Natural killer cell (primary cell): ENCODE measurements around the gene ITGAL. TPM values are rescaled to one million over a fixed set of nuclear protein-coding genes. Genes with fewer than 3 reads are reported as not detected.

Experiments
- ATAC-seq, 3 donors: fragments of 150-1000 bp in 2 of 3; fragments of 200-7000 bp in 1 of 3; cut with Tn5 transposase; 1 replicate in 1 of 3; 2 replicates in 2 of 3; pipeline ENCODE4 v1.10.0; 2021; ENCODE audit warnings: mild to moderate bottlenecking in 2 of 3, moderate library complexity in 2 of 3
- DNase-seq, 2 donors: peaks; one replicate each; pipeline versions ENCODE4 v3.0.0 to v3.0.0-alpha.2; 2013 to 2021; ENCODE audit warnings: mixed read lengths in 1 of 2
- H3K27ac ChIP-seq: one replicate; pipeline ENCODE4 v1.5.1; 2013; ENCODE audit warnings: mild to moderate bottlenecking, low read length
- H3K27me3 ChIP-seq: one replicate; pipeline ENCODE4 v1.6.1; 2013; ENCODE audit warnings: low read length; ENCODE audit not compliant: control insufficient read depth, insufficient read depth
- H3K36me3 ChIP-seq: one replicate; pipeline ENCODE4 v1.6.1; 2013; ENCODE audit warnings: low read length; ENCODE audit not compliant: control insufficient read depth, insufficient read depth
- H3K4me1 ChIP-seq: one replicate; pipeline ENCODE4 v1.6.1; 2013; ENCODE audit warnings: low read length; ENCODE audit not compliant: control insufficient read depth, insufficient read depth
- H3K4me3 ChIP-seq: one replicate; pipeline ENCODE4 v1.5.1; 2013; ENCODE audit warnings: low read length
- H3K9me3 ChIP-seq: one replicate; pipeline ENCODE4 v1.6.1; 2013; ENCODE audit warnings: low read length; ENCODE audit not compliant: control insufficient read depth, insufficient read depth
- H3K27ac Mint-ChIP-seq, 2 donors: one replicate each; pipeline ENCODE4 v1.8.0; 2022; ENCODE audit warnings: mild to moderate bottlenecking in 2 of 2, mixed read lengths in 2 of 2, moderate library complexity in 1 of 2
- H3K27me3 Mint-ChIP-seq, 2 donors: one replicate each; pipeline ENCODE4 v1.8.0; 2022; ENCODE audit warnings: low read depth in 2 of 2, mixed read lengths in 2 of 2
- H3K36me3 Mint-ChIP-seq: one replicate; pipeline ENCODE4 v1.8.0; 2022; ENCODE audit warnings: mixed read lengths
- H3K4me1 Mint-ChIP-seq, 2 donors: one replicate each; pipeline ENCODE4 v1.8.0; 2022; ENCODE audit warnings: mixed read lengths in 2 of 2
- H3K4me3 Mint-ChIP-seq: one replicate; pipeline ENCODE4 v1.8.0; 2022; ENCODE audit warnings: mild to moderate bottlenecking, moderate library complexity, mixed read lengths
- H3K9me3 Mint-ChIP-seq, 2 donors: one replicate each; pipeline ENCODE4 v1.8.0; 2022; ENCODE audit warnings: mixed read lengths in 2 of 2
- WGBS: methylation state at CpG from one replicate; pipeline ENCODE4 v1.1.7; 2013; ENCODE audit warnings: missing lambda C conversion rate; ENCODE audit not compliant: insufficient coverage; 5-methylcytosine and 5-hydroxymethylcytosine counted together
- intact Hi-C: fragments of 100-400 bp; cut with micrococcal nuclease; formaldehyde crosslinking; loops from one replicate; pipeline ENCODE4 v1.14.2; 2022
- total RNA-seq, 4 donors: library from RNA; stranded (reverse); fragments of 120-200 nt in 1 of 4; gene quantifications; one replicate each; pipeline versions ENCODE4 v1.2.3 to v1.2.4, GENCODE V29; 2013 to 2022
- TF ChIP-seq, protein P1 (sequence below): fragments of 200-600 bp; IDR thresholded peaks from one replicate; pipeline ENCODE4 v1.8.0; 2022; ENCODE audit warnings: antibody characterized with exemption

The ITGAL gene
- total RNA-seq, 3 donors from 2014 or later (not counting 1 experiment from before 2014, with no cell fraction given) = 1,131 to 1,260 (median 1,176) TPM

DNA sequence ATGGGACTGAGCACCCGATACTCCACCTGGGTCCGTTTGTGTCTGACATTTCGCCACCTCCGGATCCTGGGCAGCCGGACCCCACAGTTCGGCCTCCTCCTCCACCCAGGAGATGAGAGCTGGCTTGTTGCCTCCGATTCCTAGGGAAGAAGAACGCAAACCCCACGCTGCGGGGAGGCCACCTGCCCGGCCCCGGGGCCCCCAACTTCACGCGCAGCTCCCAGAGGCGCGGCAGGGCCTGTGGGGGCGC lies 85.1 kb downstream of the ITGAL start:
- Histone ChIP-seq H3K36me3 (peaks cover 25% of the 10 kb centered on the region), H3K4me1 (peaks cover 62% of the 10 kb centered on the region), H3K27me3 (no peaks in the 10 kb centered on the region), H3K4me3 (peak overlapping the region; percentile 77), H3K9me3 (no peaks in the 10 kb centered on the region), H3K27ac (peak overlapping the region; percentile 90)
- intact Hi-C loops = no loop called here
- TF ChIP-seq, protein P1, sequence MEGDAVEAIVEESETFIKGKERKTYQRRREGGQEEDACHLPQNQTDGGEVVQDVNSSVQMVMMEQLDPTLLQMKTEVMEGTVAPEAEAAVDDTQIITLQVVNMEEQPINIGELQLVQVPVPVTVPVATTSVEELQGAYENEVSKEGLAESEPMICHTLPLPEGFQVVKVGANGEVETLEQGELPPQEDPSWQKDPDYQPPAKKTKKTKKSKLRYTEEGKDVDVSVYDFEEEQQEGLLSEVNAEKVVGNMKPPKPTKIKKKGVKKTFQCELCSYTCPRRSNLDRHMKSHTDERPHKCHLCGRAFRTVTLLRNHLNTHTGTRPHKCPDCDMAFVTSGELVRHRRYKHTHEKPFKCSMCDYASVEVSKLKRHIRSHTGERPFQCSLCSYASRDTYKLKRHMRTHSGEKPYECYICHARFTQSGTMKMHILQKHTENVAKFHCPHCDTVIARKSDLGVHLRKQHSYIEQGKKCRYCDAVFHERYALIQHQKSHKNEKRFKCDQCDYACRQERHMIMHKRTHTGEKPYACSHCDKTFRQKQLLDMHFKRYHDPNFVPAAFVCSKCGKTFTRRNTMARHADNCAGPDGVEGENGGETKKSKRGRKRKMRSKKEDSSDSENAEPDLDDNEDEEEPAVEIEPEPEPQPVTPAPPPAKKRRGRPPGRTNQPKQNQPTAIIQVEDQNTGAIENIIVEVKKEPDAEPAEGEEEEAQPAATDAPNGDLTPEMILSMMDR = no peak
- peak overlapping the region; percentile 89 for H3K4me3 Mint-ChIP-seq
- H3K9me3 Mint-ChIP-seq = no peaks in the 10 kb centered on the region
- under 1% methylated on average over 17 of the region's 17 CpGs for WGBS
- peak overlapping the region; percentile 89 to 94 for H3K27ac Mint-ChIP-seq
- ATAC-seq (no peak), DNase-seq (no peak)
- no peaks in the 10 kb centered on the region for H3K36me3 Mint-ChIP-seq
- H3K4me1 Mint-ChIP-seq = peaks cover 34% of the 10 kb centered on the region in 2 donors
- H3K27me3 Mint-ChIP-seq = peaks cover 0 to 4% of the 10 kb centered on the region in 2 donors

DNA sequence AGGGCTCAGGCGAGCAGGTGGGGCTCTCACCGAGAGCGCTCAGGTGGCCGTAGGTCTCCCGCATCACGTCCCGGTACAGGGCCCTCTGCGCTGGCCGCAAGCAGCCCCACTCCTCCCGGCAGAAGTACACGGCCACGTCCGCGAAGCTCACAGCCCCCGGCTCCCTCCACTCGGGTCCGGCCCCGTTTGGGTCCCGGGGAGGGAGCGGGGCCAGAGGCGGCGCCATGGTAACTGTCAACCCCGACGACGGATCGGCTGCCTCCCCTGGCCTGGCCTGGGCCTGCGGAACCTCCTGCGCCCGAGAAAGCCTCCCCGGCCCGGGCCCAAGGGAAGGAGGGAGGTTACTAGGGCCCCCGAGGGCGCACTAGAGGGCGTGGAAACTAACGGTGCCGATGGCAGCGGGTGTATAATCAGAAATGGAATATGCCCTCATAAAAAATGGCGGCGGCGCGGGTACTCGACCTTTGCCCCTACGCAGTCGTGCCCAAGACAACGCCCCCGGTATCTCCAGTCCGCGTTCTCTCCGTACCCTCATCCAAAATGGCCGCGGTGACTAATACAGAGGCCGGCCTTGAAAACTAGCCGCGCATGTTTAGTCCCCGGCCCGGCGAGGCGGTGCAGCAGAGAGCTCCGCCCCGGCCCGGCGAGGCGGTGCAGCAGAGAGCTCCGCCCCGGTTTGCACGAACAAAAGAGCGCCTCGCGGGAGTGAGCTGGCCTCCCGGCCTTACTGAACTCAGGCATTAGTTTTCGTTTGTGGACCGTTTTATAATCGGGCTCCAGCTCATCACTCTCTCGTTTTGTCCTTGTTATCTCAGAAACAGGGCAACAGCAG lies 85.6 kb downstream of the ITGAL start, which contains the start of gene ZNF764:
ZNF764 (minus strand) TSS at position 418 of the 832 bp plus-strand sequence; CDS start at position 226, 192 bp downstream.
- Mint-ChIP-seq H3K27me3 (peaks cover 0 to 4% of the 10 kb centered on the region in 2 donors), H3K4me3 (peak within 1 kb of the TSS; percentile 89), H3K9me3 (no peaks in the 10 kb centered on the region), H3K36me3 (no peaks in the 10 kb centered on the region), H3K27ac (peak within 1 kb of the TSS; percentile 89 to 94), H3K4me1 (peaks cover 31 to 32% of the 10 kb centered on the region in 2 donors)
- DNase-seq (peak; percentile 91 to 97), ATAC-seq (peak; percentile 93 to 98 (median 93))
- intact Hi-C loops = loop anchor here (1.0 to 2.0 kb wide), 5 partner anchors 14 to 100 kb away; partner anchors contain the start of genes FBRS, PRR14 and ZNF768
- Histone ChIP-seq H3K27me3 (no peaks in the 10 kb centered on the region), H3K27ac (peak within 1 kb of the TSS; percentile 90), H3K9me3 (no peaks in the 10 kb centered on the region), H3K4me1 (peaks cover 57% of the 10 kb centered on the region), H3K36me3 (peaks cover 25% of the 10 kb centered on the region), H3K4me3 (peak within 1 kb of the TSS; percentile 77)
- TF ChIP-seq, protein P1 = no peak
- under 1% methylated on average over 74 of the region's 74 CpGs for WGBS

DNA sequence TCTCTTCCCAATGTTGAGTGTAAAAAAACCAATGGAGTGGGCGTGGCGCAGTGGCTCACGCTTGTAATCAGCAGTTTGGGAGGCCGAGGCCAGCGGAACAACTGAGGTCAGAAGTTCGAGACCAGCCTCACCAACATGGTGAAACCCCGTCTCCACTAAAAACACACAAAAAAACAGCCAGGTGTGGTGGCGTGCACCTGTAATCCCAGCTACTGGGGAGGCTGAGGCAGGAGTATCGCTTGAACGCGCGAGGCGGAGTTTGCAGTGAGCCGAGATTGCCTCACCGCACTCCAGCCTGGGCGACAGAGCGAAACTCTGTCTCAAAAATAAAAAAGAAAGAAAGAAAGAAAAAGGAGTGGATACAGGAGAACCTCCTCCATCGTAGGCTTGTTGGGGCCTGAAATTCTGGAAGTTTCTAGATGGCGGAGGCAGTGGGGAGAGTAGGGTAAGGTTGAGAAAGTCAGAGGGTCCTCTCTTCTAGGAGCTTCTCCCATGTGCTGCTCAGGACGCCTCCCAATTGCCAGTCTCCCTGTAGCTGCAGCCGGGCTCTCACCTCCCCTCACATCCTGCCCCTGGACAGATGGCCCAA lies 86.3 kb downstream of the ITGAL start:
- Mint-ChIP-seq H3K36me3 (no peaks in the 10 kb centered on the region), H3K27me3 (peaks cover 0 to 4% of the 10 kb centered on the region in 2 donors), H3K4me3 (peak overlapping the region; percentile 89), H3K27ac (peak overlapping the region; percentile 89 to 94), H3K4me1 (peaks cover 31 to 32% of the 10 kb centered on the region in 2 donors), H3K9me3 (no peaks in the 10 kb centered on the region)
- H3K27ac ChIP-seq = peak overlapping the region; percentile 90
- intact Hi-C loops = loop anchor here (1.0 to 2.0 kb wide), 5 partner anchors 13 to 99 kb away; partner anchors contain the start of genes FBRS, PRR14 and ZNF768
- H3K27me3 ChIP-seq = no peaks in the 10 kb centered on the region
- ATAC-seq (no peak), DNase-seq (no peak)
- 91% methylated on average over 21 of the region's 21 CpGs for WGBS
- peak overlapping the region; percentile 15 for H3K4me3 ChIP-seq
- H3K9me3 ChIP-seq = no peaks in the 10 kb centered on the region
- peaks cover 50% of the 10 kb centered on the region for H3K4me1 ChIP-seq
- peaks cover 18% of the 10 kb centered on the region for H3K36me3 ChIP-seq
- TF ChIP-seq, protein P1 = no peak
